Measurements from ENCODE around the gene TAGAP. TPM values are rescaled to one million over a fixed set of nuclear protein-coding genes. Genes with fewer than 3 reads are reported as not detected.
"Not testable (repeated sequence)": the region's sequence is repeated elsewhere in the genome, so short reads cannot be mapped to it uniquely, and the experiment has no call there.

Gene TAGAP
- polyA plus RNA-seq, 1 donor, result 1.0 TPM

- no peak for DNase-seq (ENCODE audit: low read depth)
Measured at GRCh38 chr6:159045801-159046200, 1.0 kb upstream of the TAGAP start.

GRCh38 chr6:159043947-159044346 lies 844 bp downstream of the TAGAP start:
- DNase-seq (ENCODE audit: low read depth), result no peak

GRCh38 chr6:159043251-159043650 lies 1.5 kb downstream of the TAGAP start:
- no peak for DNase-seq (ENCODE audit: low read depth)

GRCh38 chr6:159042826-159043181 lies 2.0 kb downstream of the TAGAP start:
- DNase-seq (ENCODE audit: low read depth), result no peak

GRCh38 chr6:159042003-159042825 lies 2.6 kb downstream of the TAGAP start:
- no peak for DNase-seq (ENCODE audit: low read depth)

- DNase-seq (ENCODE audit: low read depth), result no peak
Measured at GRCh38 chr6:159041181-159041580, 3.6 kb downstream of the TAGAP start.

GRCh38 chr6:159039885-159040258 lies 4.9 kb downstream of the TAGAP start:
- DNase-seq (ENCODE audit: low read depth), result no peak

GRCh38 chr6:159038914-159039884 lies 5.6 kb downstream of the TAGAP start:
- DNase-seq (ENCODE audit: low read depth), result no peak

- not testable (repeated sequence) for DNase-seq (ENCODE audit: low read depth)
Measured at GRCh38 chr6:159038318-159038717, 6.5 kb downstream of the TAGAP start.

- DNase-seq (ENCODE audit: low read depth), result no peak
Measured at GRCh38 chr6:159037756-159038290, 7.0 kb downstream of the TAGAP start.

- no peak for DNase-seq (ENCODE audit: low read depth)
Measured at GRCh38 chr6:159036673-159037072, 8.1 kb downstream of the TAGAP start.

- DNase-seq (ENCODE audit: low read depth), result no peak
Measured at GRCh38 chr6:159035891-159036290, 8.9 kb downstream of the TAGAP start.

GRCh38 chr6:159033160-159034049 lies 11.4 kb downstream of the TAGAP start:
- DNase-seq (ENCODE audit: low read depth), result no peak

- no peak for DNase-seq (ENCODE audit: low read depth)
Measured at GRCh38 chr6:159031846-159032245, 12.9 kb downstream of the TAGAP start.

- DNase-seq (ENCODE audit: low read depth), result no peak
Measured at GRCh38 chr6:159030168-159030567, 14.6 kb downstream of the TAGAP start.

GRCh38 chr6:159025224-159025623 lies 19.6 kb downstream of the TAGAP start:
- not testable (repeated sequence) for DNase-seq (ENCODE audit: low read depth)

- no peak for DNase-seq (ENCODE audit: low read depth)
Measured at GRCh38 chr6:159023893-159024292, 20.9 kb downstream of the TAGAP start.

- no peak for DNase-seq (ENCODE audit: low read depth)
Measured at GRCh38 chr6:159020011-159020410, 24.8 kb downstream of the TAGAP start.

- DNase-seq (ENCODE audit: low read depth), result no peak
Measured at GRCh38 chr6:159017757-159018559, 26.8 kb downstream of the TAGAP start.

- DNase-seq (ENCODE audit: low read depth), result no peak
Measured at GRCh38 chr6:159014406-159014805, 30.4 kb downstream of the TAGAP start.

GRCh38 chr6:159013229-159013628 lies 31.6 kb downstream of the TAGAP start:
- no peak for DNase-seq (ENCODE audit: low read depth)

Measured in forelimb muscle (tissue), 1 donor.